Subcutaneous adipose tissue (tissue), 4 donors: ENCODE data around the gene HLA-DQA1. TPM values are rescaled to one million over a fixed set of nuclear protein-coding genes. Genes with fewer than 3 reads are reported as not detected.

Source experiments
- CTCF ChIP-seq: fragments of 450-650 bp; IDR thresholded peaks from one replicate; pipeline ENCODE4 v1.5.1; 2016; ENCODE audit warnings: low read depth, mild to moderate bottlenecking, control low read depth, antibody characterized with exemption, moderate library complexity
- total RNA-seq, 4 donors: library from RNA; depleted of rRNA; stranded (reverse); fragments of >200 nt; gene quantifications; one replicate each; pipeline ENCODE4 v1.1.0, GENCODE V29; 2016

Gene HLA-DQA1
- total RNA-seq, 4 donors from 2014 or later = 6.6 to 18.5 (median 11.4) TPM

DNA sequence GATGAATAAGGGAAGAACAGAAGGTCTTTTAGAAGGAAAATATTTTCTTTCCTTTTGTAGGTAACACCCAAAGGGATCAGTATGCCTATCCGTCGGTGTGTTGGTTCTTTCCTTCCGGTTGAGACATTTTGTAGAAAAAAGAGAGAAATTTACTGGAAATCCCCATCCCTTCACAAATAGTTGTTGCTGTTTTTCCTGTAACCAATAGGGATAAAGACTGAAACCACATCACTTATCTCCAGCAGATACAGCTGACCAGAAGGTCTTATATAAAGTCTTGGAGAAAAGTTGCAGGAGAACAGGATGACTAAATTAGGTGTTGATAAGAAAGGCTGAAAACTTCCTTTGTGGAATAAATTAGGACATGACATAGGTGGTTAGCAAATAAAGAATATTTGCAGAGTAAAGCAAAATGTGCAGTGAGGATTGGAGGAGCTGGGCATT, 32.8 kb upstream of the HLA-DQA1 start:
- no peak for TF ChIP-seq CTCF

DNA sequence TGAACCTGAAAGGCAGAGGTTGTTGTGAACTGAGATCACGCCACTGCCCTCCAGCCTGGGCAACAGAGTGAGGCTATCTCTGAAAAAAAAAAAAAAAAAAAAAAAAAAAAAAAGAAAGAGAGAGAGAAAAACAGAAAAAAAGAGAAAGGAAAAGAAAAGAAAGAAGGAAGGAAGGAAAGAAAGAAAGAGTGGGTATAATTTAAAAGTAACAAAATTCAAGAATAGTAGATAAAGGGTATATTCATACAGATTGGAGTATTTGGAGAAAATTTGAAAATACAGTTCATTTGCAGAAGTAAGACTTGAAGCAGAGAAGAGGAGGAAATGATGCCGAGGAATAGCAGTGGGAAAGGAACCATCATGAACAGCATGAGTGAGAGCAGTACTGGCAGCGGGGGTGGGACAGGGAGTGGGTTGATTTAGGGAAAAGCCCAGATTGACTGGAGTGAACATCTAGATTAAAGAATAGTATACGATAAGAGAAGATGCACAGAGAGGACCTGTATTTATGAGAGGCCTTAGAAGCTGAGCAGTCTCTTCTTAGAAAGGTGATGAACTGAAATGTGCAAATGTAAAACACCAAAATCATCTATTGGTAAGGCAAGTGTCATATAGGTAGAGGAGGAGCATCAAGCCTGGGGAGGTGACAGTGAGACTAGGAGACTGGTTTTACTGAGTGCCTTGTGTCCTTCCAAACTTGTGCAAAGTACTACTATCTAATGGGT, 29.8 kb upstream of the HLA-DQA1 start:
- no peak for TF ChIP-seq CTCF

- no peak for TF ChIP-seq CTCF
Observed at GRCh38 chr6:32607988-32608298, 29.3 kb upstream of the HLA-DQA1 start.

DNA sequence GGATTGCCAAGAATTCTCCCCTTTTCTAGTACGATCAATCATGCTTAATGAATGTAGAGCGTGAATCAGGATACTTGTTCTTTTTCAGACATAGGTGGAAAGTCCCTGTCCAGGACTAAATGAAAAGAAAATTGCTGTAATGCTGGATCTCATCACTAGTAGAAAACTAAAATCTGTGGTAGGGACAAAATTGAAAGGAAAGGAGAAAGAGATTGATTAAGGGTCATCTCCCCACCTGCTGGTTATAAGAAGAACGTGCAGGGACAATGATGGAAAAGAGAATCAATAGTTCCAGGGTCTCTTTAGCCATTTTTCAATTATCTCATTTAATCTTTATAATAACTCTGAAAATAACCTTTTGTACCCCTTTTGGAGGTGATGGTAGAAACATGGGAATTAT, 28.8 kb upstream of the HLA-DQA1 start:
- no peak for TF ChIP-seq CTCF

GRCh38 chr6:32609391-32609730, 27.8 kb upstream of the HLA-DQA1 start:
- TF ChIP-seq CTCF = no peak

DNA sequence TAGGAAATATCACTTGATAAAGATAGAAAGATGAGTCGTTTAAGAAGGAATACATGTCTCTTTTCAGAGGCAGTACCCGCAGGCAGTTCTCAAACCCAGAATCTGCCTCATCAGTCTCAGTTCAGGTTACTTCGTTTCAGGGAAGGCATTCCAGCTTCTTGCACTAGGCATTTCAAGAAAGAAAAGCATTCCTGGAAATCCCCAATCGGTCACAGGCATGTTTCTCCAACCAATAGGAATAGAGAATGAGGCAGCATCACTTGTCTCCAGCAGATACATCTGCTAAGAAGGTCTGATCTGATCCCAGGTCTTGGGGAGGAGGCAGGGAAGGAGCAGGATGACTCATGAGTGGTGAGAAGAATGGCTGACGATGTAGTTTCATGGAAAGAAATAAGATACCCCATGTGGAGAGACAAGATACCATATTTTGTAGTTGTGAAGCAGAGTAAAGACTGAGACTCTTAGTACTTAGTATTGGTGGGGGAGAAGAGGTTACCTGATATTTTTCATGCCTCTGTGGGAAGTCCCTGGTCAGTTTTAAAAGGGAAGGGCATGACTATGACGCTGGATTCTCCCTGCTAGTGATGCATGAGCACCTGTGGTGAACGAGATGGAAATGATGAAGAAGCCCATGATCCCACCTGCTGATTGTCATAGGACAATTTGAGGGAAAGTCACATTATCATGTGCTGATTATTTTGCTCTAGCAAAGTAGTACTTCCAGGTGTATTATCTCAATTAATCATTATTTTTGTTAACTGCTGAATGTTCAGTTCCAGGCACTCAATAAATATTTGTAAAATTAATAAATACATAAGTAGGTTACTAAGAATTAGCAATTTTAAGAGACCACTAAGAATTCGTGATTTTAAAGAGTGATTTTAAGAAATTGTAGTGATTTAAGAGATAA, 27.2 kb upstream of the HLA-DQA1 start:
- TF ChIP-seq CTCF = no peak

DNA sequence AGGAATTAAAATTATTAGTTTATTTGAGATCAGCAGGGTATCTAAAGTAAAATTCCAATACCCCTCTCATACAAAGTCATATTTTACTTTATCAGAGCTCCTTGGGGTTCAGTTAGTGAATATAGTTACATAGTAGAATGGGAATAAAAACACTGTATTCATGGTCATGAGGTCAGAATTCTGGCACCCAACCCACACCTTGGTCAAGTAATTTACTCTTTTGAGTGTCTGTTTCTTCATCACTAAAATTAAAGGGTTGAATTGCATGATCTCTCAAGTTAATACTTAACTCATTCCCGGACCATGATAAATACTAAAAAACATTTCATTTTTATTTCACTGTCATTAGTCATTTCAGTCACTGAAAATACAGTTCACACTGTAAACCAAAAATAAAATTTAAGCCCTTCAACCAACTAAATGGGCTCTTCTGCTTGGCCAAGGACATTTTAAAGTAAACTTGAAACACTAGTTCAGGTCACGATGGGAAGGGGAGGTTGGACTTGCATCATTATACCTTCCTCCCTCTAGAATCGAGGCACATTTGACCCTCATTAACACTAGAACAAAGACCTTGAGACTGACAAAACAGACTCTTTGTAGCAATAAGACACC, 26.4 kb upstream of the HLA-DQA1 start:
- no peak for TF ChIP-seq CTCF
